ENCODE results near the gene SMIM32. TPM values are rescaled to one million over a fixed set of nuclear protein-coding genes. Genes with fewer than 3 reads are reported as not detected.

The SMIM32 gene
- total RNA-seq = not detected

GRCh38 chr5:136192526-136193321 lies at the start of gene SMIM32:
SMIM32 (minus strand) TSS chr5:136193162; CDS start chr5:136192524, 638 bp downstream.
- Mint-ChIP-seq H3K9me3 (no peaks in the 10 kb centered on the region), H3K27ac (no peak within 1 kb of the TSS), H3K36me3 (ENCODE audit: low read depth) (no peaks in the 10 kb centered on the region), H3K27me3 (ENCODE audit: low read depth) (peaks cover 31% of the 10 kb centered on the region), H3K4me3 (no peak within 1 kb of the TSS), H3K4me1 (ENCODE audit: low read depth) (no peaks in the 10 kb centered on the region)
- DNase-seq = no peak
- CTCF ChIA-PET = no interaction called here
- intact Hi-C loops (cut with micrococcal nuclease) = no loop called here

- CTCF ChIA-PET = no interaction called here
- Mint-ChIP-seq H3K4me3 (no peak overlapping the region), H3K27ac (no peak overlapping the region), H3K27me3 (ENCODE audit: low read depth) (peaks cover 3% of the 10 kb centered on the region), H3K36me3 (ENCODE audit: low read depth) (no peaks in the 10 kb centered on the region), H3K4me1 (ENCODE audit: low read depth) (no peaks in the 10 kb centered on the region), H3K9me3 (no peaks in the 10 kb centered on the region)
- intact Hi-C loops (cut with micrococcal nuclease) = loop anchor here (10.0 kb wide), 1 partner anchor 982 kb away; no protein-coding TSS in a partner anchor
- DNase-seq = no peak
Measured at GRCh38 chr5:136242611-136243010, 49.6 kb upstream of the SMIM32 start.

DNA sequence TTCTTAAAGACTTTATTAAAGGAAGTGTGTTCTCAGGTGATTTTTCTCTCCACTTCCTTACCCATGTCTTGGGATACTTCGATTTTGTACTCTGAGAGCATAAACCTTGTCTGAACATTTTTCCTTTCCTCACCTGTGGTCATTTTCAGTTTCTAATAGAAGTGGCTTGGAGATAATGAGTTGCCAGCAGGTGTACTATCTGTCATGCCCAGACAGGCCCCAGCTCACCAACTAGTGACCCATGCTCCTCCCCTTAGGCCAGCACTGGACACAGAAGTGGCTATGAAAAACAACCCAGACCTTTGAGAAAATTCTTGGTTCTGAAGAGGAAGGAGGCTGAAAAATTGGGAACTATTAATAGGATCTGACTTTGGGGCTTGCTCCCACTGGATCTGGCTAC lies 49.2 kb upstream of the SMIM32 start:
- Mint-ChIP-seq H3K4me1 (ENCODE audit: low read depth) (no peaks in the 10 kb centered on the region), H3K27ac (no peak overlapping the region), H3K4me3 (no peak overlapping the region), H3K36me3 (ENCODE audit: low read depth) (no peaks in the 10 kb centered on the region), H3K27me3 (ENCODE audit: low read depth) (peaks cover 3% of the 10 kb centered on the region), H3K9me3 (no peaks in the 10 kb centered on the region)
- DNase-seq = no peak
- CTCF ChIA-PET = interaction anchor here (0.7 kb wide), 1 partner anchor 460 kb away, joined by 3 read pairs; no protein-coding TSS in a partner anchor
- intact Hi-C loops (cut with micrococcal nuclease) = loop anchor here (10.0 kb wide), 1 partner anchor 983 kb away; no protein-coding TSS in a partner anchor

GRCh38 chr5:136240894-136241293 lies 47.9 kb upstream of the SMIM32 start:
- intact Hi-C loops (cut with micrococcal nuclease) = loop anchor here (10.0 kb wide), 1 partner anchor 984 kb away; no protein-coding TSS in a partner anchor
- H3K4me3 Mint-ChIP-seq = no peak overlapping the region
- no peaks in the 10 kb centered on the region for H3K36me3 Mint-ChIP-seq (ENCODE audit: low read depth)
- H3K4me1 Mint-ChIP-seq (ENCODE audit: low read depth) = no peaks in the 10 kb centered on the region
- no peak for DNase-seq
- H3K27me3 Mint-ChIP-seq (ENCODE audit: low read depth) = peaks cover 3% of the 10 kb centered on the region
- CTCF ChIA-PET = no interaction called here
- no peaks in the 10 kb centered on the region for H3K9me3 Mint-ChIP-seq
- H3K27ac Mint-ChIP-seq = no peak overlapping the region

GRCh38 chr5:136236479-136237083 lies 43.6 kb upstream of the SMIM32 start:
- Mint-ChIP-seq H3K9me3 (no peaks in the 10 kb centered on the region), H3K27ac (no peak overlapping the region), H3K27me3 (ENCODE audit: low read depth) (peaks cover 3% of the 10 kb centered on the region), H3K36me3 (ENCODE audit: low read depth) (no peaks in the 10 kb centered on the region), H3K4me3 (no peak overlapping the region), H3K4me1 (ENCODE audit: low read depth) (no peaks in the 10 kb centered on the region)
- intact Hi-C loops (cut with micrococcal nuclease) = no loop called here
- no peak for DNase-seq
- CTCF ChIA-PET = no interaction called here

GRCh38 chr5:136235321-136235720 lies 42.4 kb upstream of the SMIM32 start:
- no peaks in the 10 kb centered on the region for H3K9me3 Mint-ChIP-seq
- no peak overlapping the region for H3K27ac Mint-ChIP-seq
- intact Hi-C loops (cut with micrococcal nuclease) = no loop called here
- H3K4me1 Mint-ChIP-seq (ENCODE audit: low read depth) = no peaks in the 10 kb centered on the region
- CTCF ChIA-PET = interaction anchor here (0.6 kb wide), 2 partner anchors 62 to 775 kb away, joined by 3 read pairs; no protein-coding TSS in a partner anchor
- H3K27me3 Mint-ChIP-seq (ENCODE audit: low read depth) = peaks cover 3% of the 10 kb centered on the region
- DNase-seq = no peak
- no peak overlapping the region for H3K4me3 Mint-ChIP-seq
- H3K36me3 Mint-ChIP-seq (ENCODE audit: low read depth) = no peaks in the 10 kb centered on the region

DNA sequence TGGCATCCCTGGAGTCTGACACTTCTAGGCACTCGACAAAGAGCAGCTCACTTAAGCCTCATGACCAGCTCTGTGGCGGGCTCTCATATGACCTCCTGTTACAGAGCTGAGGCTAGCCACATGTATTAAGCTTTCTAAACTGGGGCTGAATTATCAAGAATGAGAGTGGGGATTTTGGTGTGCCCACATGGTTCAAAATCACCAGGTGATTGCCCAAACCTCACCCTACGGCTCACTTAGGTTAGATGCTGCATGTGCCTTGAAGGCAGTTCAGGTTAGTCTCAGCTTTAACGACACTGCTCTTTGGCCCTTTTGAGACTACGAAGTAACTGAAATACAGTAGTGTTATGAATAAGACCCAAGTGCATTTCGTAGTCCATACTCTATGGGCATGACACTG lies 39.4 kb upstream of the SMIM32 start:
- Mint-ChIP-seq H3K36me3 (ENCODE audit: low read depth) (no peaks in the 10 kb centered on the region), H3K4me3 (no peak overlapping the region), H3K9me3 (no peaks in the 10 kb centered on the region), H3K27me3 (ENCODE audit: low read depth) (peaks cover 7% of the 10 kb centered on the region), H3K4me1 (ENCODE audit: low read depth) (no peaks in the 10 kb centered on the region), H3K27ac (no peak overlapping the region)
- CTCF ChIA-PET = no interaction called here
- no peak for DNase-seq
- intact Hi-C loops (cut with micrococcal nuclease) = no loop called here

- intact Hi-C loops (cut with micrococcal nuclease) = no loop called here
- Mint-ChIP-seq H3K27ac (no peak overlapping the region), H3K4me1 (ENCODE audit: low read depth) (no peaks in the 10 kb centered on the region), H3K27me3 (ENCODE audit: low read depth) (peaks cover 7% of the 10 kb centered on the region), H3K4me3 (no peak overlapping the region), H3K36me3 (ENCODE audit: low read depth) (no peaks in the 10 kb centered on the region), H3K9me3 (no peaks in the 10 kb centered on the region)
- DNase-seq = no peak
- CTCF ChIA-PET = no interaction called here
Measured at GRCh38 chr5:136230176-136230575, 37.2 kb upstream of the SMIM32 start.

- no peak for DNase-seq
- H3K27ac Mint-ChIP-seq = no peak overlapping the region
- H3K4me1 Mint-ChIP-seq (ENCODE audit: low read depth) = no peaks in the 10 kb centered on the region
- H3K36me3 Mint-ChIP-seq (ENCODE audit: low read depth) = no peaks in the 10 kb centered on the region
- no peaks in the 10 kb centered on the region for H3K9me3 Mint-ChIP-seq
- H3K4me3 Mint-ChIP-seq = no peak overlapping the region
- peaks cover 7% of the 10 kb centered on the region for H3K27me3 Mint-ChIP-seq (ENCODE audit: low read depth)
- intact Hi-C loops (cut with micrococcal nuclease) = no loop called here
- CTCF ChIA-PET = no interaction called here
Measured at GRCh38 chr5:136228136-136228757, 35.3 kb upstream of the SMIM32 start.

DNA sequence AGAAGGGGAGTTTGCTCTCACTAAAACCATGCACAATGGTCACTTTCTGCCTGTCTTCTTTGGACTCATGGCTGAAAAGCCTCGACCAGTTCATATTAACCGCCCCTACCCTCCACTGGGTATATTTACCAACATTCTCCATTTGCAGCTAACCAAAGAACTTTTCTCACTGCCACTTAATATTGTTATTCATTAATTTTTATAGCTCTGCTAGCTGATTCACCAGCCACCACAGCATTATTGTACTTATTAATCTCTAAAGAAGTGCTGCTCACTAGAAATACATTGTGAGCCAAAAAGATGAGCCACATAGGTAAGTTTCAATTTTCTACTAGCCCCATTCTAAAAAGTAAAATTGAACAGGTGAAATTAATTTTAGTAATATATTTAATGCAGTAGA lies 33.4 kb upstream of the SMIM32 start:
- no peaks in the 10 kb centered on the region for H3K4me1 Mint-ChIP-seq (ENCODE audit: low read depth)
- no peaks in the 10 kb centered on the region for H3K36me3 Mint-ChIP-seq (ENCODE audit: low read depth)
- no peak overlapping the region for H3K27ac Mint-ChIP-seq
- CTCF ChIA-PET = no interaction called here
- H3K9me3 Mint-ChIP-seq = peaks cover 4% of the 10 kb centered on the region
- peaks cover 7% of the 10 kb centered on the region for H3K27me3 Mint-ChIP-seq (ENCODE audit: low read depth)
- H3K4me3 Mint-ChIP-seq = no peak overlapping the region
- DNase-seq = no peak
- intact Hi-C loops (cut with micrococcal nuclease) = no loop called here

- Mint-ChIP-seq H3K4me3 (no peak overlapping the region), H3K27me3 (ENCODE audit: low read depth) (peaks cover 7% of the 10 kb centered on the region), H3K9me3 (peaks cover 9% of the 10 kb centered on the region), H3K4me1 (ENCODE audit: low read depth) (no peaks in the 10 kb centered on the region), H3K36me3 (ENCODE audit: low read depth) (no peaks in the 10 kb centered on the region), H3K27ac (no peak overlapping the region)
- intact Hi-C loops (cut with micrococcal nuclease) = no loop called here
- CTCF ChIA-PET = no interaction called here
- no peak for DNase-seq
Measured at GRCh38 chr5:136225796-136226195, 32.8 kb upstream of the SMIM32 start.

DNA sequence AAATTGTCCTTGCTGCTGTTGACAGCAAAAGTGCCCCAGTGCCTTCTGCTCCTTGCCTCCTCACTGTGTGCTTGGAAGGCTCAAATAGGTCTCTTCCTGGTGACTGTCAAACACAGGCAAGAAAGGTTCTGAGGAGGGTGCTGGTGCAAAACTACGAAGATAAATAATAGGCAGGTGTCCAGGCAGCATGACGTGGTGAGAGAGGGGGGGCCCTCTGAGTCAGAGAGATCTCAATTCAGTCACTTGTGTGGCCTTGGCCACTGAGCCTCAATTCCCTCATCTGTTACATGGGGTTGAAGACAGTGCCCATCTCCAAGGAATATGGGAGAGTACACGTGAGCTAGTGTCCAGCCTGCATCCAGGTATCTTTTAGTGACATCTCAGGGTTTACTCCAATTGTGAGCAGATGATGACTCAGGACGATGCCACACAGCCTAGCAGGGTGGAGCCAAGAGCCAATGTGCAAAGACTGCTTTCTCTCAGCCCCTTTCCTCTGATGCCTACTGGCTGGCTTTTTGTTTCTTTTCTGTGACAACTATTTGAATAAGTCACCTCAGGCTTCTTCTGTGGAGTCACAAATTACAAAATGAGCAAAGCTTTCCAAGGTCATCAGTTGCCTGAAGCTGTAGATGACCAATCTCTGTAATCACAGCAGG lies 29.7 kb upstream of the SMIM32 start:
- no peak overlapping the region for H3K4me3 Mint-ChIP-seq
- peaks cover 3% of the 10 kb centered on the region for H3K36me3 Mint-ChIP-seq (ENCODE audit: low read depth)
- DNase-seq = no peak
- peaks cover 3% of the 10 kb centered on the region for H3K27me3 Mint-ChIP-seq (ENCODE audit: low read depth)
- H3K9me3 Mint-ChIP-seq = peaks cover 17% of the 10 kb centered on the region
- no peak overlapping the region for H3K27ac Mint-ChIP-seq
- CTCF ChIA-PET = interaction anchor here (0.6 kb wide), 1 partner anchor 465 kb away, joined by 3 read pairs; no protein-coding TSS in a partner anchor
- no peaks in the 10 kb centered on the region for H3K4me1 Mint-ChIP-seq (ENCODE audit: low read depth)
- intact Hi-C loops (cut with micrococcal nuclease) = no loop called here

Measured in activated naive CD4-positive, alpha-beta T cell treated with anti-CD3 and anti-CD28 coated beads for 36 hours (primary cell).